Gastroesophageal sphincter (tissue), 4 donors: ENCODE results near the gene PLIN5. TPM values are rescaled to one million over a fixed set of nuclear protein-coding genes. Genes with fewer than 3 reads are reported as not detected.

Source experiments
- ATAC-seq: fragments of 150-250 bp; one replicate; pipeline ENCODE4 v1.9.1; 2016; ENCODE audit warnings: mild to moderate bottlenecking, moderate library complexity
- H3K27ac ChIP-seq, 4 donors: fragments of 200-600 bp; sonication (generic) in 3 of 4; 1 replicate in 3 of 4; 2 replicates in 1 of 4; pipeline ENCODE4 v1.5.1; 2016 to 2019
- H3K27me3 ChIP-seq: fragments of 200-600 bp; sonication (generic); one replicate; pipeline ENCODE4 v1.5.1; 2019
- H3K36me3 ChIP-seq, 2 donors: fragments of 200-600 bp; sonication (generic); one replicate each; pipeline ENCODE4 v1.5.1; 2019; ENCODE audit warnings: control low read depth in 1 of 2
- H3K4me1 ChIP-seq, 3 donors: fragments of 200-600 bp; sonication (generic); 1 replicate in 2 of 3; 2 replicates in 1 of 3; pipeline ENCODE4 v1.5.1; 2016 to 2019; ENCODE audit warnings: control low read depth in 2 of 3
- H3K4me3 ChIP-seq, 2 donors: fragments of 200-600 bp; sonication (generic); one replicate each; pipeline ENCODE4 v1.5.1; 2019; ENCODE audit warnings: mild to moderate bottlenecking in 1 of 2, moderate library complexity in 1 of 2
- H3K9me3 ChIP-seq, 3 donors: fragments of 200-600 bp; sonication (generic); one replicate each; pipeline ENCODE4 v1.5.1; 2017 to 2019; ENCODE audit warnings: control low read depth in 2 of 3
- EP300 ChIP-seq: sonication (generic); formaldehyde crosslinking; IDR thresholded peaks from one replicate; pipeline ENCODE4 v1.6.1; 2017; ENCODE audit warnings: antibody characterized with exemption, mild to moderate bottlenecking
- POLR2A ChIP-seq, 2 donors: fragments of 450-650 bp; IDR thresholded peaks; one replicate each; pipeline ENCODE4 v1.6.1; 2017; ENCODE audit warnings: antibody characterized with exemption in 2 of 2, mild to moderate bottlenecking in 2 of 2, moderate library complexity in 1 of 2
- POLR2AphosphoS5 ChIP-seq: sonication (generic); formaldehyde crosslinking; IDR thresholded peaks from one replicate; pipeline ENCODE4 v1.6.1; 2017; ENCODE audit warnings: antibody characterized with exemption
- WGBS, 2 donors: methylation state at CpG; one replicate each; pipeline ENCODE4 v1.1.5; 2018; ENCODE audit warnings: low coverage in 1 of 2; 5-methylcytosine and 5-hydroxymethylcytosine counted together
- total RNA-seq, 4 donors: library from RNA; depleted of rRNA; stranded (reverse); fragments of >200 nt; gene quantifications; one replicate each; pipeline ENCODE4 v1.1.0, GENCODE V29; 2016
- TF ChIP-seq, protein P1 (sequence below), 4 experiments: fragments of 200-600 bp in 2 of 4; fragments of 450-650 bp in 2 of 4; sonication (generic) in 1 of 4; IDR thresholded peaks; one replicate each; pipeline ENCODE4 v1.5.1; 2017 to 2019; ENCODE audit warnings: antibody characterized with exemption in 4 of 4, mild to moderate bottlenecking in 2 of 4, moderate library complexity in 2 of 4

PLIN5 gene
- total RNA-seq, 4 donors from 2014 or later = 0.49 to 24.3 (median 11.2) TPM

DNA sequence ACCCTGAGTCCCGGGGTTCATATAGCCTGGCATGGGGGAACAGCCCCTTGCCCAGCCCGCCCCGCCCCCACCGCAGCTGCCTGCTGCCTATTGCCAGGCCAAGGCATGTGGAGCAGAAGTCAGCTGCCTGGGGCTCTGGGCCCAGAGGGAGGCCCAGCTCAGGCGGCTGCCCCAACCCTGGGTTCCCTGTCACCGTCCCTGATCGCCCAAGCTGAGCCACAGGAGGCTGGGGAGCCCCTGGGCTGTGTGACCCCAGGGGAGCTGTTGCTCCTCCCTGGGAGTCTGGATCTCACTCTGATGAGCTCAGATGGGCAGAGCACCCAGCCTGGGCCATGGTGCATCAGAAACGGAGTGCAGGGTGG, 18.1 kb downstream of the PLIN5 start:
- TF ChIP-seq POLR2AphosphoS5 (no peak), EP300 (no peak), POLR2A (IDR thresholded peaks at IDR 0.05) (no peak)
- TF ChIP-seq, protein P1, sequence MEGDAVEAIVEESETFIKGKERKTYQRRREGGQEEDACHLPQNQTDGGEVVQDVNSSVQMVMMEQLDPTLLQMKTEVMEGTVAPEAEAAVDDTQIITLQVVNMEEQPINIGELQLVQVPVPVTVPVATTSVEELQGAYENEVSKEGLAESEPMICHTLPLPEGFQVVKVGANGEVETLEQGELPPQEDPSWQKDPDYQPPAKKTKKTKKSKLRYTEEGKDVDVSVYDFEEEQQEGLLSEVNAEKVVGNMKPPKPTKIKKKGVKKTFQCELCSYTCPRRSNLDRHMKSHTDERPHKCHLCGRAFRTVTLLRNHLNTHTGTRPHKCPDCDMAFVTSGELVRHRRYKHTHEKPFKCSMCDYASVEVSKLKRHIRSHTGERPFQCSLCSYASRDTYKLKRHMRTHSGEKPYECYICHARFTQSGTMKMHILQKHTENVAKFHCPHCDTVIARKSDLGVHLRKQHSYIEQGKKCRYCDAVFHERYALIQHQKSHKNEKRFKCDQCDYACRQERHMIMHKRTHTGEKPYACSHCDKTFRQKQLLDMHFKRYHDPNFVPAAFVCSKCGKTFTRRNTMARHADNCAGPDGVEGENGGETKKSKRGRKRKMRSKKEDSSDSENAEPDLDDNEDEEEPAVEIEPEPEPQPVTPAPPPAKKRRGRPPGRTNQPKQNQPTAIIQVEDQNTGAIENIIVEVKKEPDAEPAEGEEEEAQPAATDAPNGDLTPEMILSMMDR (IDR thresholded peaks at IDR 0.05) = no peak
- Histone ChIP-seq H3K27ac (peak overlapping the region; percentile 65 to 99 (median 91)), H3K9me3 (no peaks in the 10 kb centered on the region), H3K36me3 (peaks cover 0 to 24% of the 10 kb centered on the region in 2 donors), H3K4me1 (peaks cover 0 to 55% (median 12%) of the 10 kb centered on the region in 3 donors), H3K27me3 (no peaks in the 10 kb centered on the region), H3K4me3 (peak overlapping the region; percentile 36 to 62)
- WGBS, 2 donors = 40% methylated on average over 1 of the region's 8 CpGs; no CpG with 5 or more reads in 1 of the 2 donors
- ATAC-seq = peak; percentile 26

DNA sequence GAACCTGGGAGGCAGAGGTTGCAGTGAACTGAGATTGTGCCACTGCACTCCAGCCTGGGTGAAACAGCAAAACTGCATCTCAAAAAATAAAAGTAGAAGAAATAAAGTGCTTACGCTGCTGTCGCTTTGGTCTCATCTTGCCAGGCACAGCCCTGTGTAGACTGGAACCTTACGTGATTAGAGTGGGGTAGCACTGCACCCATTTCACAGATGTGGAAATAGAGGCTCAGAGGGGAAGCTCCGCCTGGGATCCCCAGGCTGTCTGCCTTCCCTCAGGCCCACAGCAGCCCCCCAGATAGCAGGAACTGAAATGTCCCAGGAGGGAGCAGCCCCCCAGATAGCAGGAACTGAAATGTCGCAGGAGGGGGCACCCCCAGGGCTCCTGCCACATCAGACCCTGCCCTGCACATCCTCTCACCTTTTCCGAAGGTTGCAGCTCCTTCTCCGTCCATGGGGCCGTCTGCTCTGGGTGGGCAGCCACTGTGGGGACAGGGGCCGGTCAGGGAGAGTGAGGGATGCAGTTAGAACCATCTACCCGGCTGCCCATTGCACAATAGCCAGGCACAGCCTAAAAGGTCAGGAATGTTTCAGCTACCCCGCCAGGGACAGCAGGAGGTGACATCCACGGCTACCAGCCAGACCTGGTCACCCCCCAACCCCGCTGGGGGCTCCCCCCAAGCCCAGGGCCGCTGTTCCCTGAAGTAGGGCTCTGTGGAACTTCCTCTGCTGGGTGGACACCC, 18.7 kb downstream of the PLIN5 start:
- no peak for ATAC-seq
- Histone ChIP-seq H3K27ac (peak overlapping the region; percentile 65 to 99 (median 91)), H3K27me3 (no peaks in the 10 kb centered on the region), H3K36me3 (peaks cover 0 to 30% of the 10 kb centered on the region in 2 donors), H3K9me3 (no peaks in the 10 kb centered on the region), H3K4me3 (peak overlapping the region; percentile 36 to 62), H3K4me1 (peaks cover 0 to 55% (median 12%) of the 10 kb centered on the region in 3 donors)
- no peak for TF ChIP-seq EP300
- TF ChIP-seq, protein P1 (IDR thresholded peaks at IDR 0.05) = no peak
- no peak for TF ChIP-seq POLR2AphosphoS5
- no peak for TF ChIP-seq POLR2A (IDR thresholded peaks at IDR 0.05)
- 75% methylated on average over 2 of the region's 14 CpGs; no CpG with 5 or more reads in 1 of the 2 donors for WGBS, 2 donors

DNA sequence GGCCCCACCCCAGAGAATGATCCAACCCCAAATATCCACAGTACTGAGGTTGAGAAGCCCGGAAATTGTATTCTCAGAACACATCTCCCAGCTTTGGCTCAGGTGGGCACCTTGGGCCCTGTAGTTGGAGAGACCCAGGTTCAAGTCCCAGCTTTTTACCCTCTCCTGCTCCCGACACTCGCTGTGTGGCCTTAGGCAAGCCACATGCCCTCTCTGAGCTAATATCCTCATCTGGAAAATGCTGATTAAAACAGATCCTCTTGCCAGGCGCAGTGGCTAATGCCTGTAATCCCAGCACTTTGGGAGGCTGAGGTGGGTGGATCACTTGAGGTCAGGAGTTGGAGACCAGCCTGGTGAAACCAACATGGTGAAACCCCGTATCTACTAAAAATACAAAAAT, 19.3 kb downstream of the PLIN5 start:
- no peak for ATAC-seq
- TF ChIP-seq EP300 (no peak), POLR2AphosphoS5 (no peak), POLR2A (IDR thresholded peaks at IDR 0.05) (no peak)
- TF ChIP-seq, protein P1 (IDR thresholded peaks at IDR 0.05) = no peak
- peak overlapping the region in 3 of 4 donors; percentile 90 to 99 (median 92) for H3K27ac ChIP-seq
- H3K36me3 ChIP-seq = peaks cover 0 to 33% of the 10 kb centered on the region in 2 donors
- 60 to 93% methylated on average over 2 to 3 of the region's 5 CpGs for WGBS, 2 donors
- no peak overlapping the region for H3K4me3 ChIP-seq
- no peaks in the 10 kb centered on the region for H3K27me3 ChIP-seq
- H3K9me3 ChIP-seq = no peaks in the 10 kb centered on the region
- H3K4me1 ChIP-seq = peaks cover 0 to 55% (median 12%) of the 10 kb centered on the region in 3 donors

DNA sequence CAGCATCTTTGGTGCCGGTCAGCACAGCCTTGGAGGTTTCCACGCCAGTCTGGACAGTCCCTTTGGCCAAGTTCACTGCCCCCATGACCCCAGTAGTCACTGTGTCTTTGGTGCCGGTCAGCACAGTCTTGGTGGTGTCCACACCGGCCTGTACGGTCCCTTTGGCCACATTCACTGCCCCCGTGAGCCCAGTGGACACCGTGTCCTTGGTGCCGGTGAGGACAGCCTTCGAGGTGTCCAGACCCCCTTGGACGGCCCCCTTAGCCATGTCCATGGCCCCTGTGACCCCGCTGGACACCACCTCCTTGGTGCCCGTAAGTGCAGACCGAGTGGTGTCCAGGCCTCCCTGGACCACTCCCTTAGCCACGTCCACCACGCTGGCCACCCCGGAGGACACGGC, 21.8 kb downstream of the PLIN5 start:
- H3K36me3 ChIP-seq = peaks cover 0 to 47% of the 10 kb centered on the region in 2 donors
- TF ChIP-seq POLR2AphosphoS5 (no peak), EP300 (no peak), POLR2A (IDR thresholded peaks at IDR 0.05) (no peak)
- TF ChIP-seq, protein P1 (IDR thresholded peaks at IDR 0.05) = no peak
- H3K4me3 ChIP-seq = no peak overlapping the region
- H3K27me3 ChIP-seq = no peaks in the 10 kb centered on the region
- H3K4me1 ChIP-seq = peaks cover 0 to 43% (median 0%) of the 10 kb centered on the region in 3 donors
- H3K9me3 ChIP-seq = no peaks in the 10 kb centered on the region
- no peak overlapping the region for H3K27ac ChIP-seq
- no peak for ATAC-seq
- WGBS, 2 donors = no CpG with 5 or more reads among the region's 17 CpGs

DNA sequence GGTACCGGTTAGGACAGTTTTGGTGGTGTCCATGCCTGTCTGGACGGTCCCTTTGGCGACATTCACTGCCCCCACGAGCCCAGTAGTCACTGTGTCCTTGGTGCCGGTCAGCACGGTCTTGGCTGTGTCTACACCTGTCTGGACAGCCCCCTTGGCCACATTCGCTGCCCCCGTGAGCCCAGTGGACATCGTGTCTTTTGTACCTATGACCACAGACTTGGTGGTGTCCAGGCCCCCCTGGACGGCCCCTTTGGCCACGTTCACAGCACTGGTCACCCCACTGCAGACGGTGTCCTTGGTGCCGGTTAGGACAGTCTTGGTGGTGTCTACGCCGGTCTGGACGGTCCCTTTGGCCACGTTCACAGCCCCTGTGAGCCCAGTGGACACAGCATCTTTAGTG, 23.0 kb downstream of the PLIN5 start:
- Histone ChIP-seq H3K36me3 (peaks cover 0 to 59% of the 10 kb centered on the region in 2 donors), H3K4me1 (peaks cover 0 to 44% (median 0%) of the 10 kb centered on the region in 3 donors), H3K4me3 (no peak overlapping the region), H3K9me3 (no peaks in the 10 kb centered on the region), H3K27ac (no peak overlapping the region), H3K27me3 (no peaks in the 10 kb centered on the region)
- TF ChIP-seq, protein P1 (IDR thresholded peaks at IDR 0.05) = no peak
- TF ChIP-seq EP300 (no peak), POLR2AphosphoS5 (no peak), POLR2A (IDR thresholded peaks at IDR 0.05) (no peak)
- WGBS, 2 donors = 86 to 100% methylated on average over 1 to 10 of the region's 17 CpGs
- no peak for ATAC-seq
